Measurements from ENCODE around the gene ADAMTS5. TPM values are rescaled to one million over a fixed set of nuclear protein-coding genes. Genes with fewer than 3 reads are reported as not detected.
A peak's percentile ranks its signal among the peaks of the same experiment; 100 is the strongest.

Gene ADAMTS5
- total RNA-seq, 1 donor from 2014 or later, result 27.5 TPM

- Histone ChIP-seq H3K9me3 (no peaks in the 10 kb centered on the region), H3K27me3 (peaks cover 8% of the 10 kb centered on the region), H3K4me3 (peak overlapping the region; percentile 60 to 72), H3K27ac (peak overlapping the region; percentile 14 to 16), H3K4me1 (peaks cover 5 to 8% of the 10 kb centered on the region in 2 donors), H3K36me3 (no peaks in the 10 kb centered on the region)
- intact Hi-C loops (cut with DNase I), result no loop called here
- DNase-seq (ENCODE audit: low spot score in 2 of 2), result peak in 1 of 2 donors; percentile 63
- TF ChIP-seq CTCF (IDR thresholded peaks at IDR 0.05), result peak in 1 of 3 experiments; percentile 32
These were observed 1.6 kb downstream of the ADAMTS5 start for GRCh38 chr21:26965040-26965906.

GRCh38 chr21:26964170-26964778 is 2.6 kb downstream of the ADAMTS5 start:
- DNase-seq (ENCODE audit: low spot score in 2 of 2), result peak in 1 of 2 donors; percentile 73

GRCh38 chr21:26962621-26963181 is 4.2 kb downstream of the ADAMTS5 start:
- no peak overlapping the region for H3K27ac ChIP-seq
- no peaks in the 10 kb centered on the region for H3K9me3 ChIP-seq
- DNase-seq (ENCODE audit: low spot score in 2 of 2), result no peak
- TF ChIP-seq CTCF (IDR thresholded peaks at IDR 0.05), result no peak
- H3K36me3 ChIP-seq, result no peaks in the 10 kb centered on the region
- H3K4me1 ChIP-seq, result peaks cover 5 to 8% of the 10 kb centered on the region in 2 donors
- H3K4me3 ChIP-seq, result no peak overlapping the region
- intact Hi-C loops (cut with DNase I), result no loop called here
- peaks cover 8% of the 10 kb centered on the region for H3K27me3 ChIP-seq

More at GRCh38 chr21:26964170-26964778, 2.6 kb downstream of the ADAMTS5 start:
- Histone ChIP-seq H3K27ac (peak overlapping the region in 1 of 2 donors; percentile 14), H3K4me3 (peak overlapping the region in 1 of 2 donors; percentile 72), H3K9me3 (no peaks in the 10 kb centered on the region), H3K27me3 (peaks cover 8% of the 10 kb centered on the region), H3K4me1 (peaks cover 5 to 8% of the 10 kb centered on the region in 2 donors), H3K36me3 (no peaks in the 10 kb centered on the region)
- TF ChIP-seq CTCF (IDR thresholded peaks at IDR 0.05), result no peak
- intact Hi-C loops (cut with DNase I), result no loop called here

- Histone ChIP-seq H3K27ac (no peak overlapping the region), H3K9me3 (no peaks in the 10 kb centered on the region), H3K4me1 (peaks cover 5 to 8% of the 10 kb centered on the region in 2 donors), H3K4me3 (no peak overlapping the region), H3K27me3 (peaks cover 8% of the 10 kb centered on the region), H3K36me3 (no peaks in the 10 kb centered on the region)
- no peak for DNase-seq (ENCODE audit: low spot score in 2 of 2)
- peak in 1 of 3 experiments; percentile 13 for TF ChIP-seq CTCF (IDR thresholded peaks at IDR 0.05)
- intact Hi-C loops (cut with DNase I), result no loop called here
These were observed 5.2 kb downstream of the ADAMTS5 start for GRCh38 chr21:26961698-26962097.

- intact Hi-C loops (cut with DNase I), result no loop called here
- Histone ChIP-seq H3K4me3 (no peak overlapping the region), H3K36me3 (no peaks in the 10 kb centered on the region), H3K27me3 (no peaks in the 10 kb centered on the region), H3K27ac (no peak overlapping the region), H3K9me3 (no peaks in the 10 kb centered on the region), H3K4me1 (no peaks in the 10 kb centered on the region)
- no peak for TF ChIP-seq CTCF (IDR thresholded peaks at IDR 0.05)
- no peak for DNase-seq (ENCODE audit: low spot score in 2 of 2)
These were observed 8.1 kb downstream of the ADAMTS5 start for GRCh38 chr21:26958788-26959187.

Measured in ascending aorta (tissue), 2 donors.